GM19099 (cell line): ENCODE measurements around the gene SLC44A4.
A peak's percentile ranks its signal among the peaks of the same experiment; 100 is the strongest.

Experiments used
- POLR2A ChIP-seq: IDR thresholded peaks from 3 replicates; pipeline ENCODE4 v1.6.1; 2011; ENCODE audit warnings: low read depth; ENCODE audit not compliant: insufficient read length; ENCODE audit errors: extremely low read depth

The SLC44A4 gene

GRCh38 chr6:31905041-31905440 is 26.2 kb upstream of the SLC44A4 start:
- TF ChIP-seq POLR2A = no peak

- TF ChIP-seq POLR2A = no peak
Measured at GRCh38 chr6:31903957-31904356, 25.2 kb upstream of the SLC44A4 start.

GRCh38 chr6:31901953-31902643 is 23.3 kb upstream of the SLC44A4 start, which contains the start of gene ZBTB12:
Gene ZBTB12 (minus strand): TSS chr6:31902086. CDS start chr6:31901305, 781 bp downstream.
- TF ChIP-seq POLR2A = peak; percentile 54

GRCh38 chr6:31901415-31901952 is 22.7 kb upstream of the SLC44A4 start:
- no peak for TF ChIP-seq POLR2A

GRCh38 chr6:31900917-31901414 is 22.2 kb upstream of the SLC44A4 start:
- no peak for TF ChIP-seq POLR2A

GRCh38 chr6:31899882-31900722 is 21.3 kb upstream of the SLC44A4 start:
- TF ChIP-seq POLR2A = no peak

GRCh38 chr6:31899215-31899614 is 20.4 kb upstream of the SLC44A4 start:
- TF ChIP-seq POLR2A = no peak

- TF ChIP-seq POLR2A = no peak
Measured at GRCh38 chr6:31898383-31899011, 19.7 kb upstream of the SLC44A4 start.

GRCh38 chr6:31897612-31898382 is 19.0 kb upstream of the SLC44A4 start, which contains the start of gene EHMT2:
Gene EHMT2 (minus strand): TSS chr6:31897698. CDS start chr6:31897677, 21 bp downstream.
- peak; percentile 60 for TF ChIP-seq POLR2A

- TF ChIP-seq POLR2A = no peak
Measured at GRCh38 chr6:31896856-31897611, 18.2 kb upstream of the SLC44A4 start.

GRCh38 chr6:31896493-31896855 is 17.7 kb upstream of the SLC44A4 start:
- TF ChIP-seq POLR2A = no peak

- no peak for TF ChIP-seq POLR2A
Measured at GRCh38 chr6:31892821-31893220, 14.0 kb upstream of the SLC44A4 start.

GRCh38 chr6:31889331-31889972 is 10.7 kb upstream of the SLC44A4 start:
- TF ChIP-seq POLR2A = no peak
